ENCODE measurements around the gene FGFR3.
"Not testable (repeated sequence)": the region's sequence is repeated elsewhere in the genome, so short reads cannot be mapped to it uniquely, and the experiment has no call there.

Gene FGFR3

DNA sequence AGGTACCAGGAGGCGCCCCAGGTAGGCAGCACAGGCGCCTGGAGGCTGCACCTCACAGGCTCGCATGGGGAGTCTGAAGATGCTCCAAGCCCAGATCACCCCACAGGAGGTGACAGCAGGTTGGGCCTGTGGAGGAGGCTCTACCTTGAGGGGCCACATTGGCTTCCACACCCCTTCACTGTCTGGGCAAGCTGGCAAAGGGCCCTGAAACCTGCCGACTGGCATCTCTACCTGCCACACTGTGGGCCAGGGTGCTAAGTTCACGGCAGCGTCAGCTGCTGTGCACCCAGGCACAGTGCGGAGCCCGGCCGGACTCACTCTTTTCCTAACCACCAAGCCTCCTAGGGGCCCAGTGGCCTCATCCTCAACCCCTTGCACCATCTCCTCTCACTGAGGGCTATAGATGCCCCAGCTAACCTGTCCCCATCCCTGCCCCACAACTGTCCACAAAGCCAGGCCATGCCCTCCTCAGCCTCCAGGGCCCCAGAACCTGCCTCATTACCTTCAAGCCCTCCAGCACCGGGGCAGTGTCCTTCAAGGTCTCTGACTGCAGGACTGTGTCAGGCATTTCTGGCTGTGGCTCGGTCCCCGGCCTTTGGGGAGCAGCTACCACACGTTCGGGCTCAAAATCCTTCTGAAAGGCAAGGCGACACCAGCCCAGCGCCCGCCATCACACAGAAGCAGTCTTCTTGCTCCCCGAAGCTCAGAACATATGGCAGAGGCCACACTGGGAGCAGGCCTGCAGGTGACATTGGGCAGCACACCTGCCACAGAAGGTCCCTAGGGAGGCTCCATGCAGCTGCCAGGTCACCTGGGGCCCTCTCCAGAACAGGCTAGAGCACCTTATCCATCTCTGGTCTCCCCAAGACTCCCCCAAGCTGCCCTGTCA, 28.8 kb downstream of the FGFR3 start:
- DNase-seq, result no peak

DNA sequence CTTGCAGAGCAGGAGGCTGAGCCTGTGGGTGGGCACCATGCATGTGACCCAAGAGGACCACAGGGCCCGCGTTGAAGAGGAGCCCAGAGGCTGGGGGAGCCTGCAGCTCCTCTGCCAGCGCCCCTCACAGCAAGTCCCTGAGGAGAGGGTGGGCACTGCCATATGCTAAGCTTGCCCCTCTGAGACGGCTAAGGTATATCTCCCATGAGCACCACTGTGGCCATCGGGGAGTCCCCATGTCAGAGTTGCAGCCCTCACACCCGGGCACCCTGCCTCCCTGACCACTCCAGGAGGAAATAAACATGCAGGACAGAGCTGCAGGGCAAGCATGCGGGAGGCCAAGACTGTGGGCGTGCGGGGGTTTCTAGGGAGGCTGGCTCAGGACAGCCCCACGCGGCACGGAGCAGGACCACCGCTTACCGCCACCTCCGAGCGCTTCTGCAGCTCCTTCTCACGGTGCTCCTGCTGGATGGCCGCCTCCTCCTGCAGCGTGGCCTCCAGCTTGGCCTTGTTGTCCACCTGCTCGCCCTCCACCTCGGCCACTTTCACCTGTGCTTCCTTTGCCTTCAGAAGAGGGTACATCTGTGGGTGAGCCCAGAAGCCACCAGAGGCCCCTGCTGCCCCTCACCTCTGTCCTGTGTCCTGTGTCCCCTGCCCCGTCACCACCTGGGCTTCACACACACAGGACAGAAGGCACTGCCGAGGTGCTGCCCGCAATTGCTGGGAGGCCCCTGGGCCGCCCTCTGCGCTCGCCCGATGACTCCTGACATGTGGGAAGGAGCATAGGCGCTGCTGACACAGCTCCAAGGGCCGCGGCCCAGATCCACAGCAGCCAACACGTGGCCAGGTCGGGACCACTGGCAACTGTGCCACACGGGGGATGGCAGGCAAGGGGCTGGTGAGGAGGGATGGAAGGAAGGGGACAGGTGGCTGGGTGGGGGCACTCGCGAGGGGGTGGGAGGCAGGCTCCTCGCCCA, 29.8 kb downstream of the FGFR3 start:
- DNase-seq, result no peak

DNA sequence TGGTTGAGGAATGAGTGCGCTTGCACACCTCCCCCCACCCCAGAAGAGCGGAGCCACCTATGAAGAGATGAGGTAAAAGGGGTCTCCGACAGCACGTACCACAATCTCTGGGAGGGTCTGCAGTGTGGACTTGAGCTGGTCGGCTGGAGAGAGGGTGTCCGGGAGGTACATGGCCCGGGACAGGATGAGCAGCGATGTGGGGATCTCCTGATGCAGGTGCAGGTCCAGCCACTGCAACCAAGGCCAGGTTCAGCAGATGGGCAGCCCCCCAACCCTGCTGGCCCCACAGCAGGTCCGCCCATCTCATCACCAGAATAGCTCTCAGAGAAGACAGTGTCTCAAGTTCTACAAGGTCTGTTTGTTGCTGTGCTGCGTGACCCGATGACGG, 30.4 kb downstream of the FGFR3 start:
- no peak for DNase-seq

DNA sequence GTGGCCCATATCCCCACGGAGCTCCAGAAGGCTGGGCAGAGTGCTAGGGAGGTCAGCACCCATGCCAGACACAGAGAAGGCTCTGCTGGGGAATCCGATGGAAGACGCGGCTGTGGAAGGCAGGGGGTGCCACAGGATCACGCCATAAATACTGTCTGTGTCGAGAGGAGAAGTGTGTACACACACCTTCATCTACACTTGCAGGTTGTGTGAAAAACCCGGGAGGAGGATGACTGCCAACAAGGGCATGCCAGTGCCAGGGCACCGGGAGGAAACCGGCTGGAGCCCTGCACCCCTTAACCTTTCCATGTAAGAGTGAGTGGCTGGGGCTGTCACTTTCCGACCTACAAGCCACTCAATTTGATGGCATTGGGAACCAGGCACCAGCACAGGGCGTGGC, 31.7 kb downstream of the FGFR3 start:
- DNase-seq, result no peak

DNA sequence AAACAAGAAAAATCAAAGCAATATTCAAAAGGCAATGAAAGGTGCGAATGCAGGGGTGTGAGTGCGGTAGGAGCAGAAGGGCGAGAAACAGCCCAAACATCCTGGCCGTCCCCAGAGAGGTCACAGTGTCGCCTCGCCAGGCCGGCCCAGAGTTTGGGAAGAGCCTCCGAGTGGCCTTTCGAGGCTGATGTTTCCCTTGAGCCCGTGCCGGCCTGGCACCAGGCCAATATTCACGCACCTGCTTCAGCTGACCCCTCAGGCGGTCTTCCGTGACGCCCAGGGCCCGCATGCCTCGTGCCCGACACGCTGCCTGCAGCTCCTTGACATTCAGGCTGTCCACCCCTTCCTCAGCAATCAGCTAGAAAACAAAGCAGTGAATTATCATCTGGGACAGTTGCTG, 32.2 kb downstream of the FGFR3 start:
- DNase-seq, result no peak

DNA sequence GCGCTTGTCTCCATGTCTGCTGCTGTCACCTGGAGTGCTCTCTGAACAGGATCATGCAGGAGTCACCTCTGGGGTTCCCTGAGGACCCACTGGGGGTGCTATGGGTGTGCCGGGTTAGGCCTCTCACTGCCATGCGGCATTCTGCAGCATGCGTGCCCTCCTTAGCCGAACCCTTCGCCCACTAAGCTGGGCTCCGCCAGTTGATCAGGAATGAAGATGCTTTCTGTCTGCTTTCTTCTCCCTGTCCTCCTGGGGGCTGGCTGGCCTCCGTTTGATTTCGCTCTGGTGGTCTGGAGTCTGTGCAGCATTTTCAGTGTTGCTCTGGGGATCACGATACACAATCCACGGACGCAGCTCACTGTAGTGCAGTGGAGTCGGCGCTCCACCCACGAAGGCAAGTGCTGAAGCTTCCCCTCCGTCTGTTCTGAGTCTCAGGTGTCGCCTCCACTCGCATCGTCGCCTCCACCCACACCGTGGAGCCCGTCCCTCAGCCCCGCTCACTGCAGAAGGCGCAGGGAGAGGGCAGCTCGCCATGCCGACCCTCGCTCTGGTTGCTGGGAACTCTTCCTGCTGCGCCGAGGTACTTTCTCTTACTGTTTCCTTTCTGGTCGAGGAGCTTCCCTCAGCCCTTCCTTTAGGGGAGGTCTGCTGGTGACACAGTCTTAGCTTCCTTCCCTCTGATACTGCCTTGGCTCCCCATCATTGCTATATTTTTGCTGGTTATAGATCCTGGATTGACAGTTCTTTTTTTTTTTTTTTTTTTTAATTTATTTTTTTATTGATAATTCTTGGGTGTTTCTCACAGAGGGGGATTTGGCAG, 33.6 kb downstream of the FGFR3 start:
- no peak for DNase-seq

DNA sequence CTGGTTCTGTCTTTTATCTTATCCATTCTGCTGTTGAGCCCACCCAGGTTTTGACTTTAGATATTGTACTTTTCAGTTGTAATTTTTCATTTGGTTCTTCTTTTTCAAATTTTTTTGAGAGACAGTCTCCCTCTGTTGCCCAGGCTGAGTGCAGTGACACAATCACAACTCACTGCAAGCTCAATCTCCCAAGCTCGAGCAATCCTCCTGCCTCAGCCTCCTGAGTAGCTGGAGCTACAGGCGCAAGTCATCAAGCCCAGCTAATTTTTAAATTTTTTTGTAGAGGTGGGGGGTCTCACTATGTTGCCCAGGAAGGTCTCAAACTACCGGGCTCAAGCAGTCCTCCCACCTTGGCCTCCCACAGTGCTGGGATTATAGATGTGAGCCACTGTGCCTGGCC, 37.1 kb downstream of the FGFR3 start:
- no peak for DNase-seq

DNA sequence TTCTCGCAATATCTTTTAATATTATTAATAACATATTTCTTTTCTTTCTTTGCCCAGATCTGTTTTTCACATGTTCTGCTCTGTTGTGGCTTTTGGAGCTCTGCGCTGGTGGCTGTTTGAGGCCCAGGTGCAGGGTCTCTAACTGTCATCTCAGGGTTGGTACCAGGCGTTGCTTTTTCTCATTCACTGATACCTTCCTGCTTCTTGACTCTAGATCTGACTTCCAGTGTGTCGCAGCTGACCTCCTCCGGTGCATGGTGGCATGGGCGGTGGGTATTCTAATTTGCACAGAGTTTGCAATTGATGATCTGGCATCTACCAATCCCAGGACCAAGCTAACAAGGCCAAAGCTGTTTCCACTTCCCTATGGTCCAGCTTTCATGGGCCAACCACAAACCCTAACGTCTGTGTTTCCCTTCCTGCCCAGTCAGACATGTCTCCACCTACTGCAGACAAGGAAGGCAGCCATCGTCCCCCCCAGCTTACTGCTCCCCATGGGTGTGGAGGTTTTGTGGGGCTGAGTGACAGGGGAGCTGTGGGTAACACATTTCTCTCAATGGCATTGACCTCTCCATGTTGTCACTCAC, 37.6 kb downstream of the FGFR3 start:
- no peak for DNase-seq

DNA sequence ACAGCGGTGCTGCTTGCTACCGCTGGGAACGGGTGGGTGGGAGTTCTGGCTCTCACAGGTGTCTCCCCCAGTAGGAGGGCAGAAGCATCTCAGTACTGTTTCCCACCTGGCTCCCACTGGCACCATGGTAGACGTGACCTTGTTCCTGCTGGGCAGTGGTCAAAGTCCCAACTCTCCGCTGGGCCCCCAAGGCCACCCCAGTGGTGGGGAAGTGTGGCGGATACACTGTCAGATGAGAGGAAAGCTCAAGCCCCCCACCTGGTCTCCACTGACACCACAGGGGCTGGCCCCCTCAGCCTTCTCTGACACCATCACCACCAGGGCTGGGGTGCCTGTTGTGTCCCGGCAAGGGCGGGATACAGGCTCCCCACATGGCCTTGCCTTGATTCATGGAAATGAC, 38.2 kb downstream of the FGFR3 start:
- no peak for DNase-seq

DNA sequence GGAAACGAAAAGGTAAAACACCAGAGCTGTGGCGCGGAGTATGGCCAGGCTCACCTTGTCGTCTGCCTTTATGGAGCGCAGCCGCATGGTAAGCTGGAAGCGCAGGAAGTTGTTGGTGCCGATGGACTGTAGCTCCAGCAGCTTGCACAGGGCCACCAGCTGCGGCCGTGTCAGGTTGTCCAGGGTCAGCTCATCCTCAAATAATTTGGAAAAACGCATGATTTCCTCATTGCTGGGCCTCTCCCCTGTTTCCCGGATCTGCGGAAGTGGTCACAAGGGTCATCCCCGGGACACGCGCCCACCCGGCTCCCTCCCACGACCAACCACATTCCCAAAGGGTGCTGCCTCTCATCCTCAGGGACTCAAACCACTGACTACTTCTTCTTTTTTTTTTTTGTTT, 39.6 kb downstream of the FGFR3 start:
- no peak for DNase-seq

DNA sequence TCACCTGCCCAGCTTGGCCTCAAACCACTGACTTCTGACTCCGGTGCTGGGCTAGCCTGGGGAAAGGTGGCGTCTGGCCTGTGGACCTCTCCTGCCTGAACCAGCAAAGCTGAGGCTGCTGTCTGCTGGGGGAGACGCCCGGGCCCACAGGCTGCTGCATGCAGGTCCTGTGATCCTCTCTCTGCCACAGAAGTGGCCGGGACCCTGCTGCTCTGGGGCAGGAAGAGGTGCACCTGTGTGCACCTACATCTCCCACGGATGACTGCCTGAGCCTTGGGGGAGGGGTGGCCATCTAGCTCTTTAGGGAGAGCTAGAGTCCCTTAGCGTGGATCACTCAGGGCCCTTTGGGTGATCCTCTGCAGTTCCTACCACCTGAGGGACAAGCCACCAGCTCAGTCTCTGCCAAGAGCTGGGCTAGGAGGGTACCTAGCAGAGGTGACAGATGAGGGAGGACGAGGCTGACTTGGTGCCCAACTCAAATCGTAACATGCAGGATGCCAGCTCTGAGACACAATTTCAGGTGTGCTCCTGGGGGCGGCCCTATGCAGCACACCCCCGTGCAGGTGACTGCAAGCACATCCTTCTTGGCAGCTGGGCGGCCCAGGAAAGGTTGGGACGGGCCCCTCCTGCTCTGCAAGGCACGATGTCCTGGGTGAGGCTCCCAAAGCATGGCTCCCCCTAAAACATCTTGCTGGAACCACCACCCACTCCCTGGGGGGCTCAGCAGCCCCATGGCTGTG, 40.4 kb downstream of the FGFR3 start:
- DNase-seq, result no peak

DNA sequence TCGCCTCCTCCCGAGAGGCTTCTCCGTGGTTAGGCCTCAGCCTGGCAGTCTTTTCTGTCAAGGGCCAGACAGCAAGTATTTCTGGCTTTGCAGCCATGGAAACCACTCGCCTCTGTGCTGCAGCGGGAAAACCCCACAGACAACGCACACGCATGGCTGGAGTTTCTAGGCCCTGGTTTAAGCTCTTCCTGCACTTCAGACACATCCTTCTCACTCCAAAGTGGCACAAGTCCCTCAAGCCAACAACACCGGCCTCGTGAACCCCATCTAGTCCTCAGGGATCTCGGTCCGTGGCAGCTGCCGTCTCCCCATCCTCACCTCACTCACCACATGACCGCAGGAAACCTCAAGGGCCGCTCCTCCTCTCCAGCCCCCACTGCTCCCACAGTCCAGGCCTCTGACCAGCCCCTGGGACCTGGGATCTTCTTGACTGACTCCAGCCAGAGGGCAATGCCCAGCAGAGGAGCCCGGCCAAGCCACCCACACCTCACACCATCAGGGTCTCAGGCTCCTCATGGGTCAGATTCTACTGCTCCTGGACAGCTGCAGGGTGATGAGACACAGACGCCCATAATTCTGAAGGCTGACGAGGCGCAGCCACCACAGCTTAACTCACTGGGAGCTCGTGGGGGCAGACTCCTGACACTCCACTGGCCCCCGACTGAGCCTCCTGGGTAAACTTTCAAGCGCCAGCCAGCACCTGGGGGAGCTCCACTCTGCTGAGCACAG, 41.1 kb downstream of the FGFR3 start:
- no peak for DNase-seq

DNA sequence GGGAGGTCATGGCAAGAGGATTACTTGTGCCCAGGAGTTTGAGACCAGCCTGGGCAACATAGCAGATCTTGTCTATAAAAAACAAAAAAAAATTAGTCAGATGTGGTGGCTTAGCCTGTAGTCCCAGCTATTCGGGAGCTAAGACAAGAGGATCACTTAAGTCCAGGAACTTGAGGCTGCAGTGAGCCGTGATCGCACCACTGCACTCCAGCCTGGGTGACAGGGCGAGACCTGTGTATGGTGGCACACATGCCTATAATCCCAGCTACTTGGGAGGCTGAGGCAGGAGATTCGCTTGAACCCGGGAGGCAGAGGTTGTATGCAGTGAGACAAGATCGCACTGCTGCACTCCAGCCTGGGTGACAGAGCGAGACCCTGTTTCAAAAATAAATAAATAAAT, 42.7 kb downstream of the FGFR3 start:
- not testable (repeated sequence) for DNase-seq

DNA sequence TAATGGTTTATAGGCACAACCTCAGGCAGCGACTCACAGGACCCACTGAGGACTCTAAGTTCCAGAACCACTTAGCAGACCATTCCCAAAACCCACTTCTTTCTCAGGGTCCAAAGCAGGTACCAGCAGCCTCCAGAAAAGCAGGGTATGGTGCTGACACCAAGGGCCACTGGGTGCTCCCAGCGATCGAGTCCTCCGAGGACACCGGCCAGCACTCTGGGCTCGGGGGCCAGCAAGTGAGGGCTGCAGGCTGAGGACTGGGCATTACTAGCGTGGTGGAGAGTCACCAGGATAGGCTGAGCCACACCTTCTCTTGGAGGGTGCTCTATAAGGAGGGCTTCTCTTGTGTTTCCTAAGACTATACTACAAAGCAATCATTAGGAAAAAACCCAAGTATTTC, 43.6 kb downstream of the FGFR3 start:
- no peak for DNase-seq

DNA sequence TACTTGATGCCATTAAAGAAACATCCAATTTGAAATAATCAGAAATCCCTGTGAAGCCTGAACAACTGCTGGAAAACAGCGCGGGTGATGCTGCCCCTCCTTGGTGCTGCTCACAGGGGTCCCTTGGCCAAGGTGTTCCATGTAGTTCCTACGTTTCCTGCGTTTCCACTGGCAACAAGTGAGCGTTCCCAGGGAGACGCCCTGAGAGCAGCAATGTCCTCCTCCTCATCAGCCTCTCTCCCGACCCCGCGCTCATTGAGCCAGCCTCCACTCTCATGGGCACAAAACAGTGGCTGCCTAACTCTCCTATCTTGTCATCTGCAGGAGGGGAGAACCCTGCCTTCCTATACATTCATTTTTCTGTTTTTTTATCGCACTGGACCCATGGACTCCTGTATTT, 44.0 kb downstream of the FGFR3 start:
- DNase-seq, result no peak

DNA sequence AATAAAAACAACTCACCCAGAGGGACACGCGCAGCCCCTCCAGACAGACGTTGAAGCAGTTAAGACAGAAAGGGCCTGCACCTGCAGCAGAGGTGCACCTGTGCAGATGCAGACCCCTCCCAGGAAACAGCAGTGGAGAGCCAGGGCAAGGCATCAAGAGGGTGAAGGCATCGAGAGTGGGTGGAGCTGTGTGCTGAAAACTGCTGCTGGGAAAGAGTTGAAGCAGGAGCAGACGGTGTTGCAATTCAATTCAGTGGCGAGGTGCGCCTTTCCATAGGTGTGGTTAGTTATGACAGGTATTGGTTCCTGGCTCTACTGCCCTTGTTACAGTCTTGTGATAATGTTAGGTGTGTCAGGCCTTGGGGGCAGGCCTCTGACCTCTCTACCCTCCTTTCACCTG, 46.2 kb downstream of the FGFR3 start:
- no peak for DNase-seq

DNA sequence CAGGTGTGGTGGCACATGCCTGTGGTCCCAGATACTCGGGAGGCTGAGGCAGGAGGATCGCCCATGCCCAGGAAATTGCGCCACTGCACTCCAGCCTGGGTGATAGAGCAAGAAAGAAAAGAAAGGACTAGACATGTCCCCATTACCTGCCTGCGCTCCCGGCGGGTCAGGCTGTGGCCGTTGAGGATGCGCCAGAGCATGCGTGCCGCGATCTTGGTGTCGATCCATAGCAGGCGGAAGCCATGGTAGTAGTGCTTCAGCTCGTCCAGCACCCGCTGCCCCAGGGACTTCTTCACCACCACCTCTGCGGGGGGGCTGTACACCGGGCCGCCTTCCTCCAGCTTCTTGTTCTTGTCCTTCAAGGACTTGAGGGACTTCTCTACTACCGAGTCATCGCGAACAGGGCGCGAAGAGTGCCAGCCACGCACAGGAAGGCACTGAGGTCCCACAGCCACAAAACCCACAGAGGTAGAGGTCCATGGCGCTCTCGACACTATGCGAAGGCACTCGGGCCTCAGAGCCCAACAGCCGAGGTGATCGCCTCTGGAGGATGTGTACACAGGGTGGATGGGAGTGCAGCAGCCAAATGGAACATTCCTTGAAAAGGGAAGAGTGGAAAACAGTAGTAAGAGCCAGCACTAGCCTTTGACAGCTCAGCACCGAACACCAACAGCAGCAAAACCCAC, 48.3 kb downstream of the FGFR3 start:
- DNase-seq, result no peak

DNA sequence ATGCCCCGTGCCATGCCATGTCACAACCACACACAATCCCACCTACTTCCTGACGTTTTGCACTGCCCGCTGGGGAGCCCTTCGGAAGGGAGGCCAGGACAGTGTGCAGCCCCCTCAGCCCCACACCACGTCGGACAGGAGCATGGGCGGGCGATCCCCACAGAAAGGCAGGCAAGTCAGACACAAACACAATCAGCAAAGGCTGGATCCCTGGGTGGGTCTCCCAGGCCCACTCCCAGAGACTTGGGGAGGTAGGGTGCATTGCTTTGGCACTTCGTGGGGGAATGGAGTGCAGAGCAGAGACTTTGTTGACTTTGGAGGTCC, 48.8 kb downstream of the FGFR3 start:
- DNase-seq, result no peak

DNA sequence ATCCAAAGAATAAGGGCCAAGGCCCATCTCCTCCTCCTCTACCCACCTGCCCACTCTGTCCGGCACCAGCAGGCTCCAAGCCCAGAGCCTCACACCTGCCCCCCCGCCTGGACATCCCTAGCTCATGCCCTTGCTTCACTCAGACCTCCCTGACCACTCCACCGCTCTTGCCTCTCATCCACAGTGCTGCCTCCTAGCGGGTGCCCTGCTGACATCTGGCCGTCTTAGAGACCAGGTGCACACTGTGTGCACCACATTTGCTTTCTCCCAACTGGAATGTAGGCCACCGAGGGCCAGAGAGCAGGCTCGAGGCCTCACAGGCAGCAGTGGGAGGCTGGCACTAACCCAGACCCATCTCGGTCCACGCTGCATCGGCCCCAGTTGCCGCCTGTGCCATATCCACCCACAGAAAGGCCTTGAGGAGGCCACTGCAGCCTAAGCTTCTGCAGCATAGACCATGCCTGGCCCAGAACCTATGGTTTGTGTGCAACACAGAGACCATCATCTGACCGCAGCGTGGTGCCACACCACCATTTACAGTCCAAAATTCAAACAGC, 49.3 kb downstream of the FGFR3 start:
- DNase-seq, result no peak

DNA sequence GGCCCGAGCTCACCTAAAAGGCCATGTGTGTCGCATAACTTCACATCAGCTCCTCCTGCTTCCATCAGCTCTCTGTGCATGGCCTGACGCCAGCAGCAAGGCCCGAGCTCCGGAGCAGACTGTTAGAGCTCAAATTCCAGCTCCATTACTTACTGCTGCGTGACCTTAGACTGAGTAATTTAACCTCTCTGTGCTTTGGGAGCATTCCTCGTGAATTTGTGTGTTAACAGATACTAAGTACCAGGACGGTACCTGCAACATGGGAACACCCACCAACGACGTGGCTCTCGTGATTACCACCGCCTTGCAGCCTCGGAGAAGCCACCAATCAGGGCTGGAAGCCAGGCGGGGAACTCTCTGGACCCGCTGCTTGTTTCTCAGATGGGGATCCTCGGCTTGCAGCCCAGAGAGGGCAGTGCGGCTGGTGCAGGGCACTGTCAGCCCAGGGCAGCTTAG, 49.9 kb downstream of the FGFR3 start:
- no peak for DNase-seq

Data from stimulated activated CD4-positive, alpha-beta T cell treated with anti-CD3 and anti-CD28 coated beads, Interleukin-4, amount 100 ng/mL, for 24 hours (primary cell).